Coronary artery (tissue), 2 donors: Measurements from ENCODE around the gene DOCK10.

Source experiments
- DNase-seq: peaks from one replicate; pipeline ENCODE4 v3.0.0-alpha.2; 2017; ENCODE audit warnings: low spot score
- H3K27ac ChIP-seq, 2 donors: fragments of 200-600 bp; sonication (generic); one replicate each; pipeline ENCODE4 v1.5.1; 2016 to 2019
- H3K4me3 ChIP-seq: fragments of 200-600 bp; sonication (generic); 2 replicates; pipeline ENCODE4 v1.5.1; 2016; ENCODE audit warnings: mild to moderate bottlenecking, moderate library complexity
- TF ChIP-seq, protein P1 (sequence below): fragments of 200-600 bp; sonication (generic); IDR thresholded peaks from one replicate; pipeline ENCODE4 v1.5.1; 2019; ENCODE audit warnings: antibody characterized with exemption

DOCK10 gene

DNA sequence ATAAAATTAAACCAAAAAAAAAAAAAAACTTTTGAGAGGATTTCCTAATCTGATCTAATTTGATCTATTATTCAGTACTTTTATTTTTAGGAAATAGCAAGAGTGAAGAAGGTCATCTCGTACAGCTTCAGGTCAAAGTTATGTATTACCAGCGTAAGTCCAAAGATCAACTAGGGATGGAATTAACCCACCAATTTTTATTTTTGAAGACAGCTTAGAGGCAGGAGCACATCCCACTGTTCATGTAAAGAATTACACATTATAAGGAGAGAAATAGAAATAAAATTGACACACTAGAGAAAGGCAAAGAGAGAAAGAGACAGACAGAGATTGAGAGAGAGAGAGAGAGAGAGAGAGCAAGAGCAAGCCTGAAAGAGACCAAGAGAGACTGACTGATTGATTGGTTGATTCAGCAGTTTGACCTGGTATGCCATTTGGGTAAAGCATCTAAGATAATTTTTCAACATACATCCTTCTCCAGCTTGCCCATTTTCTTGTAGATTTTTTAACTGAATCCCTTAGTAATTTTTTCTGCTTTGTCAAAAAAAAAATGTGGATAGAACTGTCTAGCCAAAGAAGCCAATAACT is 25.1 kb downstream of the DOCK10 start:
- Histone ChIP-seq H3K4me3 (no peak overlapping the region), H3K27ac (no peak overlapping the region)
- DNase-seq: no peak
- TF ChIP-seq, protein P1, sequence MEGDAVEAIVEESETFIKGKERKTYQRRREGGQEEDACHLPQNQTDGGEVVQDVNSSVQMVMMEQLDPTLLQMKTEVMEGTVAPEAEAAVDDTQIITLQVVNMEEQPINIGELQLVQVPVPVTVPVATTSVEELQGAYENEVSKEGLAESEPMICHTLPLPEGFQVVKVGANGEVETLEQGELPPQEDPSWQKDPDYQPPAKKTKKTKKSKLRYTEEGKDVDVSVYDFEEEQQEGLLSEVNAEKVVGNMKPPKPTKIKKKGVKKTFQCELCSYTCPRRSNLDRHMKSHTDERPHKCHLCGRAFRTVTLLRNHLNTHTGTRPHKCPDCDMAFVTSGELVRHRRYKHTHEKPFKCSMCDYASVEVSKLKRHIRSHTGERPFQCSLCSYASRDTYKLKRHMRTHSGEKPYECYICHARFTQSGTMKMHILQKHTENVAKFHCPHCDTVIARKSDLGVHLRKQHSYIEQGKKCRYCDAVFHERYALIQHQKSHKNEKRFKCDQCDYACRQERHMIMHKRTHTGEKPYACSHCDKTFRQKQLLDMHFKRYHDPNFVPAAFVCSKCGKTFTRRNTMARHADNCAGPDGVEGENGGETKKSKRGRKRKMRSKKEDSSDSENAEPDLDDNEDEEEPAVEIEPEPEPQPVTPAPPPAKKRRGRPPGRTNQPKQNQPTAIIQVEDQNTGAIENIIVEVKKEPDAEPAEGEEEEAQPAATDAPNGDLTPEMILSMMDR: no peak

DNA sequence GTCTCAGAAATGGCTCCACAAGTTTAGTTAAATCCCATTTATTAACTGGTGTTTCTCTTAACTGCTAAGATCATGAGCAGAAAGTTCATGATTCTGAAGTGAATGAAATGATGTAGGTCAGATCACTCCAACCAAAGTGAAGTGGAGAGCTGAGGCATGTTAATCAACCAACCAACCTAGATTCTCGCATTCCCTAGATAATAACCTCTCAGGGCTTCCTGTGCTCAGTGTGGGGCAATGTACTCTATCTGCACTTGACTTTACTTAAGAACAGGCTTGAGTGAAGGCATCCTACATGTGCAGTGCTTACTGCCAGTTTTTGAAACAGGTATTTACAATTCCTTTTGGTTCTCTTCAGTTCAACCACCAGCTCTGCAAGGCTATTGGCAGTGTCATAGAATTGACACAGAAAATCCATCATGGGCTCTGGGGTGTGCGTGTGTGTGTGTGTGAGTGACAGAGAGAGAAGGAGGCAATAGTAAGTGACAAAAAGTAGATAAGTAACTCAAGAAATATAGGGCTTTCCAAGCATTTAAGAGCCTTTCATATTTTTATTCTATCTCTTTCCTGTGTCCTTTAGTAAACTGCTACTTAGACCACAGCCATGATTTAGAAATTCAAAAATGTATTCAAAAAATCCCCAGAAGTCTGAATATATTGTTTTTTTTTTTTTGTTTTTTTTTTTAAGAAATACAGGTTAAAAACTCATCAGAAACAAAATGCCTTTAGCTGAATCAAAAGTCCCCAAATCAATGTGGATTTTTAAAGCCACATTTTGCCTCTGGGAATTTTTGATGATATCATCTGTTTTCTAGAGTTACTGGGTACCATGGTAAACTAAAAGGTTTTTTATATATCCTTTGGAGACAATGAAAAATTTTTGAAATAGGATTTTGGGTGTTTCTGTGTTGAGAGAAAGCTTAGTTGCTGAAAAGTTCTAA is 28.6 kb downstream of the DOCK10 start:
- DNase-seq: no peak
- TF ChIP-seq, protein P1: no peak
- H3K4me3 ChIP-seq: no peak overlapping the region
- H3K27ac ChIP-seq: no peak overlapping the region

DNA sequence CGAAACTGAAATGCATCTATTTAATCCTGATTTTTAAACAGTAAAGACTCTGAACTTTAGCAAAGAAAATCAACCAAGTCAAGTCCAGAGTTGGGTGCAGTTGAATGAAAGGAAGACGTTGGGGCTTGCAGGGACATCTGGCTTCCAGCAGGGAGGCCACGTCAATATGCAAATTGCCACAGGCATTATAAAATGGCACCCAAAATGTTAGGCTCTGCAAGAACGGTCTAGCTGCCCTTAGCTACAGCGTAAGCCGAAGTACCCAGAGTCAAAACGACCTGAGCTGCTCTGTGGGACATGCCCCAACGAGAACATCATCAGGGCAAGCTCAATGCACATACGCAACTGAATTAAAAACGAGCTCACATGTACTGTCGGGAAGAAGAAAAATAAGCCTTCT is 30.7 kb downstream of the DOCK10 start:
- H3K4me3 ChIP-seq: no peak overlapping the region
- no peak for DNase-seq
- TF ChIP-seq, protein P1: no peak
- H3K27ac ChIP-seq: no peak overlapping the region

DNA sequence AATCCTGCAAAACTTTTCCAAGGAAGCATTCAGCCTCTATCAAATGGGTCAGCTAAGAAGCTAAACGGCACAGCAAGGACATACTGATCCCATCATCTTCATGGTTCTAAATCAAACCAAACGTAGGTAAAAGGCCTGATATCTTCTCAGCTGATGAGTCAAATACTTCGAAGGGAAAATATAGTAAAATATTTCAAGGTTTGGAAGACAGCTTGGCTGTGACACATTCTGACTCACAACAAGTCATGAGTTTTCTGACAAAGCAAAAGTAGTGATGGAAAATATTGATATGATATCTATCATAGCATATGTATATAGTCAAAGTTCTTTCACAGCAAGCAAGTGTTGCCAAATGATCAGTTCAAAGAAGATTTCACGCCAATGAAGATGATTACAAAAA is 31.5 kb downstream of the DOCK10 start:
- no peak for DNase-seq
- no peak overlapping the region for H3K4me3 ChIP-seq
- no peak overlapping the region for H3K27ac ChIP-seq
- TF ChIP-seq, protein P1: no peak

DNA sequence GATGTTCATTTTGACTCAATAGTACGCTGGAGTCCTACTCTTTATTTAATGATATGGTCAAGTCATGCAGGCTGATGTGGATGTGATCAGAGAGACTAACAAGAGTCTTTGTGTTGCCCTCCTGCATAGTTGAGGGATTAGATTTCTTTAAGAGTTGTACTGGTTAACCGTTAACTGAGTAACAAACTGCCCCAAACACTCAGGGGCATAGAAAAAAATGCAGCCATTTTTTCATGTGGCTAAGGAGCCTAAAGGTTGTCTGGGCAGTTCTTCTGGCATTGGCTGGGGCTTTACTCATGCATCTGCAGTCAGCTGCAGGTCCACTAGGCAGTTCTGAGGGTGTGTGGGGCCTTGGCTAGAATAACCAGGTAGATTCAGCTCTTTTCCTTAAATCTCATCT is 32.5 kb downstream of the DOCK10 start:
- TF ChIP-seq, protein P1: no peak
- no peak overlapping the region for H3K27ac ChIP-seq
- no peak overlapping the region for H3K4me3 ChIP-seq
- DNase-seq: no peak

DNA sequence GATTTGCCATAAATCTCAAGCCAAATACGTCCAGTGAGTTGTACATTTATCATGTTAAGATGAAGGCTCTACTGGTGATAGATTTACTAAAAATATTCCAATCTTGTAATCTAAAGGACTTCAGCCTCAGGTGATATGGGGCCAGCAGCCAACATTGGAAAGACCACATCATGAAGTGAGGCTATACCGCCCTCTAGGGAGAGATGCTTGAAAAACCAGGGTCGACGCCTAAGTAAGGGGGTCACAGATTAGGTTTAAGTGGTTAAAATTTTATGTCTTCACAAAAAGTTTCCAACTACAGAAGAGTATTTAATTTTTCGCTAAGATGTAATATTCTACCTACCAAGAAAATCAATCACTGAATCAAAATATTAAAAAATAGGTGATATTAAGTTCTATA is 33.3 kb downstream of the DOCK10 start:
- H3K4me3 ChIP-seq: no peak overlapping the region
- no peak overlapping the region for H3K27ac ChIP-seq
- TF ChIP-seq, protein P1: no peak
- no peak for DNase-seq
